Measurements from ENCODE around the gene C4orf17. TPM values are rescaled to one million over a fixed set of nuclear protein-coding genes. Genes with fewer than 3 reads are reported as not detected.
A peak's percentile ranks its signal among the peaks of the same experiment; 100 is the strongest.

The C4orf17 gene
- total RNA-seq, 1 experiment from 2014 or later = not detected

DNA sequence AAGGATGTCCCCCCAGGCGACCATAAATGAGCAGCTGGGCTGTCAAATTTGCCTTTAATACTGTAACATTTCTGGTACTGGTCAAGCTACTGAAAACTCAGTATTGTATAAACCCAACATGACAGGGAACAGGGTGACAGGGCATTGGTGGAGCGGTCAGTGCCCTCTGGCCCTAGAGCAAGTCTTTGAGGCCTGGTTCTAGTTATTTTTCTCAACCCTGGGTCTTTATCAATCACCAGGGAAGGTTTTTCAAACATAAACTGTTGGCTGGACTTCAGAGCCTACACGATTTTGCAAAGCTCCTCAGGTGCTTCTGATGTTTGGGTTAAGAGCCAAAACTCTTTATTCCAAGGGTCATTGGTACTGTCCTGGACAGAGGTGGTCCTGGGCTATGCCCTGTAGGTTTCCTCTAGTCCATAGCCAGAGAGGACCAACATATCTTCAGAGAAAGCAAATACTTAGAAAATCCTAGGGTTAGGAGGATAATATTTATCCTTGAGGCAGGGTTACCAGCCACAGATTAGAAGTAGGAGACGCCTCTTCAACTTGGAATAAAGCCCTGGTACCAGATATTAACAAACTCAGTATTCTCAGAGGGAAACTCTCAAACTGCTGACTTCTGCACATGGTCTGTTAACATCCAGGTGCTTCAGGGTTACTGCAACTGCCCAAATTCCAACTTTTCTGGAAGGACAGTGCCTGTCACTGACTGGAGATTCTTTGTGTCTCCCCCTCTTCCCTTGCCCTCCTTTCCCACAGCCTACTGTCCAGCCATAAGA, 49.0 kb upstream of the C4orf17 start (continued):
- TF ChIP-seq, protein P1, sequence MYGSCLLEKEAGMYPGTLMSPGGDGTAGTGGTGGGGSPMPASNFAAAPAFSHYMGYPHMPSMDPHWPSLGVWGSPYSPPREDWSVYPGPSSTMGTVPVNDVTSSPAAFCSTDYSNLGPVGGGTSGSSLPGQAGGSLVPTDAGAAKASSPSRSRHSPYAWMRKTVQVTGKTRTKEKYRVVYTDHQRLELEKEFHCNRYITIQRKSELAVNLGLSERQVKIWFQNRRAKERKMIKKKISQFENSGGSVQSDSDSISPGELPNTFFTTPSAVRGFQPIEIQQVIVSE (CRISPR knock-in tag; IDR thresholded peaks at IDR 0.05; ENCODE audit: borderline replicate concordance) = no peak
- TF ChIP-seq CREM (CRISPR knock-in tag; IDR thresholded peaks at IDR 0.05) = no peak

DNA sequence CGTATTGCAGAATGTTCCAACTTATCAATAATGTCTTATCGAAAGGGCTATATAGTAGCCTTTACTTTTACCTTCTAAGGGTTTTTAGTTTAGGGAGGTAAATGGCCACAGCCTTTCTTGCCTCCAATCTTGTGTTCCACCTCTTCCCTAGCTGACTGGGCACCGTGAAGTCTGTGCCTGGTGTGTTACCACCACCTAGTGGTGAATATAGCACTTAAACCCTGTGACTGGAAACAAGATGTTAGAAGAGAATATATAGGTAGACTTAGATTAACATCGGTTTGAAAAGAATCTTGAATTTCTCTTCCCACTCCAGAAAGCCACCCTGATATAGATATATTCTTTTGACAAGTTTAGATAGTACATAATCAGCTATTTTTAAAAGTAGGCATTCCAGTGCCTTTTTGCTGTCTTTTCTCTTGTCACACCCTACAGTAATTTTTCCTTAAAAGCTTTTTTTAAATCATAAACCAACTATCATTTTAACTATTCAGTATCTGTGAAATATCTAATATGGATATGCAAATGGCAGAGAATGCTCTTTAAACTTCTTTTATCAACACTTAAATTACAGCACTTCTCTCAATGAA, 47.9 kb upstream of the C4orf17 start:
- ChIA-PET POLR2A (no interaction called here), CTCF (interaction anchor here (0.6 to 1.6 kb wide), 15 partner anchors 8 to 1319 kb away, joined by 3 to 8 read pairs (median 4); partner anchors contain the start of genes ADH5 and STPG2)
- no peaks in the 10 kb centered on the region for H3K36me3 Mint-ChIP-seq
- no peaks in the 10 kb centered on the region; the same call in 1 of the 2 replicates for H3K27me3 Mint-ChIP-seq (ENCODE audit: low read depth)
- H3K9me3 Mint-ChIP-seq = no peaks in the 10 kb centered on the region
- peaks cover 10% of the 10 kb centered on the region for H3K4me1 Mint-ChIP-seq
- DNase-seq (ENCODE audit: low spot score) (peak; percentile 62), ATAC-seq (peak; percentile 93)
- no peak overlapping the region for H3K27ac Mint-ChIP-seq
- no peak overlapping the region for H3K4me3 Mint-ChIP-seq
- no peak for TF ChIP-seq FOXP1 (CRISPR knock-in tag; IDR thresholded peaks at IDR 0.05; ENCODE audit: borderline replicate concordance)
- TF ChIP-seq, protein P2, sequence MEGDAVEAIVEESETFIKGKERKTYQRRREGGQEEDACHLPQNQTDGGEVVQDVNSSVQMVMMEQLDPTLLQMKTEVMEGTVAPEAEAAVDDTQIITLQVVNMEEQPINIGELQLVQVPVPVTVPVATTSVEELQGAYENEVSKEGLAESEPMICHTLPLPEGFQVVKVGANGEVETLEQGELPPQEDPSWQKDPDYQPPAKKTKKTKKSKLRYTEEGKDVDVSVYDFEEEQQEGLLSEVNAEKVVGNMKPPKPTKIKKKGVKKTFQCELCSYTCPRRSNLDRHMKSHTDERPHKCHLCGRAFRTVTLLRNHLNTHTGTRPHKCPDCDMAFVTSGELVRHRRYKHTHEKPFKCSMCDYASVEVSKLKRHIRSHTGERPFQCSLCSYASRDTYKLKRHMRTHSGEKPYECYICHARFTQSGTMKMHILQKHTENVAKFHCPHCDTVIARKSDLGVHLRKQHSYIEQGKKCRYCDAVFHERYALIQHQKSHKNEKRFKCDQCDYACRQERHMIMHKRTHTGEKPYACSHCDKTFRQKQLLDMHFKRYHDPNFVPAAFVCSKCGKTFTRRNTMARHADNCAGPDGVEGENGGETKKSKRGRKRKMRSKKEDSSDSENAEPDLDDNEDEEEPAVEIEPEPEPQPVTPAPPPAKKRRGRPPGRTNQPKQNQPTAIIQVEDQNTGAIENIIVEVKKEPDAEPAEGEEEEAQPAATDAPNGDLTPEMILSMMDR (IDR thresholded peaks at IDR 0.05) = peak; percentile 62

DNA sequence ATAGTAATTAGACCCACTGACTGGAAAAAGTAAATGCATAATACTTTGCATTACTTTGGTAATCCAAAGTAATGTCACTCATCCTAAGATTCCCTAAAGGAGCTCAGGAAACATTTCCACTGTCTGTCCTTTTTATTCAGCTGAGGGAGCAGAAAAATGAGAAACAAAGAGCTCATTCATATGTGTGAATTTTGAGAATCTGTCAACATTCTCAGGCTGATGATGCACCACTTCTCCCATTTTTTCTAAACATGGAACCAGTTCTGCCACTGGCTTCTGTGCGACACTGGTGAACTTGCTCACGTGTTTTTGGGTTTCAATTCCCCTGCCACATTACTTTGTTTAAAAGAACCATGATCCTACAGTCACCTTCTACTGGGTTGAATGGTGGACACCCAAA, 47.3 kb upstream of the C4orf17 start:
- ChIA-PET CTCF (interaction anchor here (1.2 to 1.6 kb wide), 8 partner anchors 8 to 721 kb away, joined by 3 to 8 read pairs (median 4); no protein-coding TSS in a partner anchor), POLR2A (no interaction called here)
- ATAC-seq (no peak), DNase-seq (ENCODE audit: low spot score) (no peak)
- Mint-ChIP-seq H3K36me3 (no peaks in the 10 kb centered on the region), H3K9me3 (no peaks in the 10 kb centered on the region), H3K27ac (no peak overlapping the region), H3K4me3 (no peak overlapping the region), H3K4me1 (peaks cover 10% of the 10 kb centered on the region), H3K27me3 (ENCODE audit: low read depth) (no peaks in the 10 kb centered on the region; the same call in 1 of the 2 replicates)
- TF ChIP-seq ZNF219 (CRISPR knock-in tag; IDR thresholded peaks at IDR 0.05; ENCODE audit: borderline replicate concordance) = no peak
- TF ChIP-seq, protein P3, sequence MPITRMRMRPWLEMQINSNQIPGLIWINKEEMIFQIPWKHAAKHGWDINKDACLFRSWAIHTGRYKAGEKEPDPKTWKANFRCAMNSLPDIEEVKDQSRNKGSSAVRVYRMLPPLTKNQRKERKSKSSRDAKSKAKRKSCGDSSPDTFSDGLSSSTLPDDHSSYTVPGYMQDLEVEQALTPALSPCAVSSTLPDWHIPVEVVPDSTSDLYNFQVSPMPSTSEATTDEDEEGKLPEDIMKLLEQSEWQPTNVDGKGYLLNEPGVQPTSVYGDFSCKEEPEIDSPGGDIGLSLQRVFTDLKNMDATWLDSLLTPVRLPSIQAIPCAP (CRISPR knock-in tag; IDR thresholded peaks at IDR 0.05) = no peak
- TF ChIP-seq NFE2L1 (CRISPR knock-in tag; IDR thresholded peaks at IDR 0.05) = no peak
- TF ChIP-seq SMAD3 (CRISPR knock-in tag; IDR thresholded peaks at IDR 0.05; ENCODE audit: borderline replicate concordance) = no peak
- TF ChIP-seq CBFB (CRISPR knock-in tag; IDR thresholded peaks at IDR 0.05; ENCODE audit: low read depth) = no peak
- TF ChIP-seq GABPB1 (CRISPR knock-in tag; IDR thresholded peaks at IDR 0.05) = no peak
- TF ChIP-seq, protein P4, sequence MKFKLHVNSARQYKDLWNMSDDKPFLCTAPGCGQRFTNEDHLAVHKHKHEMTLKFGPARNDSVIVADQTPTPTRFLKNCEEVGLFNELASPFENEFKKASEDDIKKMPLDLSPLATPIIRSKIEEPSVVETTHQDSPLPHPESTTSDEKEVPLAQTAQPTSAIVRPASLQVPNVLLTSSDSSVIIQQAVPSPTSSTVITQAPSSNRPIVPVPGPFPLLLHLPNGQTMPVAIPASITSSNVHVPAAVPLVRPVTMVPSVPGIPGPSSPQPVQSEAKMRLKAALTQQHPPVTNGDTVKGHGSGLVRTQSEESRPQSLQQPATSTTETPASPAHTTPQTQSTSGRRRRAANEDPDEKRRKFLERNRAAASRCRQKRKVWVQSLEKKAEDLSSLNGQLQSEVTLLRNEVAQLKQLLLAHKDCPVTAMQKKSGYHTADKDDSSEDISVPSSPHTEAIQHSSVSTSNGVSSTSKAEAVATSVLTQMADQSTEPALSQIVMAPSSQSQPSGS (CRISPR knock-in tag; IDR thresholded peaks at IDR 0.05; ENCODE audit: borderline replicate concordance, low read depth) = no peak
- no peak for TF ChIP-seq CREB1 (CRISPR knock-in tag; IDR thresholded peaks at IDR 0.05)
- TF ChIP-seq, protein P5, sequence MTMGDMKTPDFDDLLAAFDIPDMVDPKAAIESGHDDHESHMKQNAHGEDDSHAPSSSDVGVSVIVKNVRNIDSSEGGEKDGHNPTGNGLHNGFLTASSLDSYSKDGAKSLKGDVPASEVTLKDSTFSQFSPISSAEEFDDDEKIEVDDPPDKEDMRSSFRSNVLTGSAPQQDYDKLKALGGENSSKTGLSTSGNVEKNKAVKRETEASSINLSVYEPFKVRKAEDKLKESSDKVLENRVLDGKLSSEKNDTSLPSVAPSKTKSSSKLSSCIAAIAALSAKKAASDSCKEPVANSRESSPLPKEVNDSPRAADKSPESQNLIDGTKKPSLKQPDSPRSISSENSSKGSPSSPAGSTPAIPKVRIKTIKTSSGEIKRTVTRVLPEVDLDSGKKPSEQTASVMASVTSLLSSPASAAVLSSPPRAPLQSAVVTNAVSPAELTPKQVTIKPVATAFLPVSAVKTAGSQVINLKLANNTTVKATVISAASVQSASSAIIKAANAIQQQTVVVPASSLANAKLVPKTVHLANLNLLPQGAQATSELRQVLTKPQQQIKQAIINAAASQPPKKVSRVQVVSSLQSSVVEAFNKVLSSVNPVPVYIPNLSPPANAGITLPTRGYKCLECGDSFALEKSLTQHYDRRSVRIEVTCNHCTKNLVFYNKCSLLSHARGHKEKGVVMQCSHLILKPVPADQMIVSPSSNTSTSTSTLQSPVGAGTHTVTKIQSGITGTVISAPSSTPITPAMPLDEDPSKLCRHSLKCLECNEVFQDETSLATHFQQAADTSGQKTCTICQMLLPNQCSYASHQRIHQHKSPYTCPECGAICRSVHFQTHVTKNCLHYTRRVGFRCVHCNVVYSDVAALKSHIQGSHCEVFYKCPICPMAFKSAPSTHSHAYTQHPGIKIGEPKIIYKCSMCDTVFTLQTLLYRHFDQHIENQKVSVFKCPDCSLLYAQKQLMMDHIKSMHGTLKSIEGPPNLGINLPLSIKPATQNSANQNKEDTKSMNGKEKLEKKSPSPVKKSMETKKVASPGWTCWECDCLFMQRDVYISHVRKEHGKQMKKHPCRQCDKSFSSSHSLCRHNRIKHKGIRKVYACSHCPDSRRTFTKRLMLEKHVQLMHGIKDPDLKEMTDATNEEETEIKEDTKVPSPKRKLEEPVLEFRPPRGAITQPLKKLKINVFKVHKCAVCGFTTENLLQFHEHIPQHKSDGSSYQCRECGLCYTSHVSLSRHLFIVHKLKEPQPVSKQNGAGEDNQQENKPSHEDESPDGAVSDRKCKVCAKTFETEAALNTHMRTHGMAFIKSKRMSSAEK (CRISPR knock-in tag; IDR thresholded peaks at IDR 0.05; ENCODE audit: borderline replicate concordance) = no peak
